IPS DF 4.7 (cell line): Measurements from ENCODE around the gene INTS7.
"Not testable (repeated sequence)": the region's sequence is repeated elsewhere in the genome, so short reads cannot be mapped to it uniquely, and the experiment has no call there.

Experiments
- DNase-seq: peaks from one replicate; pipeline ENCODE4 v3.0.0-alpha.2; 2013; ENCODE audit warnings: low spot score; ENCODE audit errors: extremely low read depth

The INTS7 gene

DNA sequence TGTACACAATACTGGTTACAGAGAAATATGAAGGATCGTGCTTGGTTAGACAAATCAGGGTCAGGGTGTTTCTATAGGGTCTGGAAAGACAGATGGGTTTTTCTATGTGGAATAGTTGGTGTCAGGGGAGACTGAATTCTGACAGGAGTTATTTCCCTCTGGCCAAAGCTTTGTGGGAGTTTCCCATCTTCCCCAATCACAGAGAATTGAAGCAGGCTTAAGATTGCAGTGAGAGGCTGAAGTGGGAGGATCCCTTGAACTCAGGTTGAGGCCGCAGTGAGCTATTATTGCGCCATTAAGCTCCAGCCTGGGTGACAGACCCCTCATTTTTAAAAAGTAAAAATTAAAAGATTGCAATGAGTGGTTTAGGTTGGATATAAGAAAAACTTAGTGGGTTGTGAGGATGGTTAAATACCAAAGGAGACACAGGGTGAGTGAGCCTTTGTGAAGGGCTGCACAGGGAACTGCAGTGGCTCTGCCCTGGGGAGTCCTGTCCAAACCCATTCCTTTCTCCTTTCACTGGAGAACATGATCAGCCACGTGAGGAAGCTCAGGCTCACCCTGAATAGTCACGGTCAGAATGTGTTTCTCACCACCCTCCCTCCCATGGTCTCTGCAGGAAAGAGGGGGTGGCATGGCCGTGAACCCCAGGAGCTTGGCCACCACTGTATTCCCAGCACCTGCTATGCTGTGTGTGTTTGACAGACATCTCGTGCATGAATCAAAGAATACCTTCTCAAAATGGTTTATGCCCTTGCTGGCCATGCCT is 101.2 kb downstream of the INTS7 start:
- no peak for DNase-seq

- DNase-seq, result no peak
Measured at GRCh38 chr1:211932933-211933254, 102.5 kb downstream of the INTS7 start.

DNA sequence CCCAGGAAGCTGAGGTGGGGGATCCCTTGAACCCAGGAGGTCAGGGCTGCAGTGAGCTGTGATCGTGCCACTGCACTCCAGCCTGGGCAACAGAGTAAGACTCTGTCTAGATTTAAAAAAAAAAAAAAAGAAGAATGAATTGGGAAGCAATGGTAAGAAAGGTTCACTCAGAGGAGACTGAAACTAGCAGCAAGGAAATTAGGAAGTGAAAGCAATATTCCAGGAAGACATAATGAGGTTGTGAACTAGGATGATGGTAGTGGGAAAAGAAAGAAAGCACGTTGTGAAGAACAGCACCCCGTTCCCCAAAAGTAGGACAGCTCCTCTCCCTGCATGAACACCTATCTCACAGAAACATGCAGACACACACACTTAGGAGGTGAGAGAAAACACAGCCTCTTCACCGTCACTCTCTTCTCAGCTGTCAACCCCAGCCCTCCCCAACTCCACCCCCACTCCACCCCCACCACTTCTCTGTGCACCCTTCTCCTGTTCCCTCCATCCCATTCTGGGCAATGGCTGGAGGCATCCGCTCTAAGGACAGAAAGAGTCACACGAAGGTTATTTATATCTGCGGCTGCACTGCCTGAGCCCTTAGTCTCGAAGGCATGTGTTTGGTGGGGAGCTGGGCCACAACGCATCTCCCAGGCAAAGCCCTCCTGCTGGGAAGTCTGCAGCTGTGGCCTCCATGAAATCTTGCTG is 103.0 kb downstream of the INTS7 start:
- no peak for DNase-seq

GRCh38 chr1:211929683-211930082 is 105.7 kb downstream of the INTS7 start:
- DNase-seq, result no peak

- no peak for DNase-seq
Measured at GRCh38 chr1:211928993-211929637, 106.2 kb downstream of the INTS7 start.

DNA sequence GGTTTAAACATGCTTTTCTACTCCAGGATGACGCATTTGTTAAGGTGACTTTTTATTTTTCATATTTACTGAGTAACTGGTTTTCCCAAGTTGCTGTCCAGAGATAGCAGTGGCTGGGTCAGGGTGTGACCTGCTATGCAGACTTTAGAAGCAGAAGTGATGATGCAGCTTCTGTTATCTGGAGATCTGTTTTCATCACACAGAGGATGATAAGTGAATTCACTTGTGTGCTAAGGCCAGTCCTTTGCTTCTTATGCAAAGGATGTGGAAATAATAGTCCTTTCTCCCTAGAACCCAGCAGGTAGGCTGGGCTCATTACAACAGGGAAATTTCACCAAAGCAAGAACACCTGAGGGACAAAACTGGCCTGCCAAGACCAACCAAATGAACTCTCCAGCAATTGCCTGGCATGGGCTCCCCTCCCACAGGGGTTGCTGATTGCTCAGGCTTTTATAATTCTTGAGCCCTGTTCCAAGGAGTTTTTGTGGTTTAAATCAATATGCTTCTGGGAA is 107.0 kb downstream of the INTS7 start:
- DNase-seq, result no peak

DNA sequence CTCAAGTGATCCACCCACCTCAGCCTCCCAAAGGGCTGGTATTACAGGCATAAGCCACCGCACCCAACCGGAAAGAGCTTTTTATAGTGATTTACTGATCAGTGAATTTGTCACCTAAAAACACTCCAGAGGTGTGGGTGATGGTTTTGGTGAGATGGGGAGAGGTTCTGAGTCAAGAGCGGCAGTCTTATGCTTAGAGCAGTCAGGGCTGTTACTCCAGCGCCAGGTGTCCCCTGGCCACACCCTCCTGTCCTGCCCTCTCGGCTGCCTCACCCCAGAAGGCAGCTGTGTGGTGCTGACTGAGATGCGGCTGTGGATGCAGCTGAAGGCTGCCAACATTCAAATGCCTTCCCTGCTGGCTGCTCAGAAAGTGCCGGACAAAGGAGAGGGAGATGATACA is 110.3 kb downstream of the INTS7 start:
- DNase-seq, result no peak

GRCh38 chr1:211924256-211924655 is 111.1 kb downstream of the INTS7 start:
- DNase-seq, result no peak

DNA sequence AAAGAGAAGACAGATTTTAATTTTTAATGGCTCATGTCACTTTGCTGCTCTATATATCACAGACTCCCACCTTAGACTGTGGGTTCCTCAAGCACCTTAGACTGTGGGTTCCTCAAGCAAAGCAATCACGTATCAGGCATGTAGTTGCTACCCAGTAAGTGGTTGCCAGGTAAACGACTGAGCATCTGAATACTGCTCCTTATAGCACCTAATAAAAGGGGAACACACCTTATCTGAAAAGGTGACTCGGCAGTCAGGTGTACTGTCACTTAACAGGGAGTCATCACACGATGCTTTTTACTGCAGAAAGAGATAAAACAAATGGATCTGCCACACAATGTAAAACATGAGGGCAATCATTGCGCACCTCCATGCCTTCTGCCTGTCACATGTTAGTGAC is 112.3 kb downstream of the INTS7 start:
- no peak for DNase-seq

DNA sequence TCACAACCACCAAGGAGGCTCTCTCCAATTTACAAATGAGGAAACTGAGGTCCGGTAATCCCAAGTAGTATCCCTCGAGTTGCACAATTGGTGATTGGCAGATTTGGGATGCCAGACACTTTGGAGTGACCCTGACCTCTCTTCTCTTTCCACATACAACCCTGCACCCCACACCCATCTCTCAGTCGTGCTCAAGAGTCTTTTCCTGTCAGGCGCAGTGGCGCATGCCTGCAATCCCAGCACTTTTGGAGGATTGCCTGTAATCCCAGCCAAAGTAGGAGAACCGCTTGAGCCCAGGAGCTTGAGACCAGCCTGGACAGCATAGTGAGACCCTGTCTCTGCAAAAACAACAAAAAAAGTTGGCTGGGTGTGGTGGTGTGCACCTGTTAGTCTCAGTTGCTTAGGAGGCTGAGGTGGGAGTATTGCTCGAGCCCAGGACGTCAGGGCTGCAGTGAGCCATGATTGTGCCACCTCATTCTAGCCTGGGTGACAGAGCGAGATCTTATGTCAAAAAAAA is 113.7 kb downstream of the INTS7 start:
- no peak for DNase-seq

DNA sequence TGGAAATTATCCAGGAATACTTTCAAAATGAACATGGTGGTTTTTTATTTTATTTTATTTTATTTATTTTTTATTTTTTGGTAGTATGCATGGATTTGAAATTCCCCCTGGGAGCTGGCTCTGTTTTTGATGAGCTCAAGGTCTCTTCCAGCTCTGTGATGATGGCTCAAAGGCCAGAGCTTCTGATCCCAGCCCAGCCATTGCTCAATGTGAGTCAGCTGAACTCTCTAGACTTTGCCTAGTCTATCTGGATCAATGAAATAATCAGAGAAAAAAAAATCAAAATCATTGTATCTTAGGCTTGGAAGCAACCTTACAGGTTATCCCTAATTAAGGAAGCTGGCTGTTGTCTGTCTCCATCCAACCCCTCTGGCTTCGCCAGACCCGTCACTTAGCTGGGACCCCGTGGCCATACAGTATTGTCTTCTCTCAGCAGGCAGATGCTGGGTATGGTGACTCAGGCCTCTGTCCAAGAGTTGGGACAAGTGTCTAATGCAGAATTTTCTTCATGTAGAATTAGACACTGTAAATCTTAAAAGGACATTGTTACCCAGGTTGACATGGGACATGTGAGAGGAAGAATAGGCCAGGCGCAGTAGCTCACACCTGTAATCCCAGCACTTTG is 114.6 kb downstream of the INTS7 start:
- no peak for DNase-seq

DNA sequence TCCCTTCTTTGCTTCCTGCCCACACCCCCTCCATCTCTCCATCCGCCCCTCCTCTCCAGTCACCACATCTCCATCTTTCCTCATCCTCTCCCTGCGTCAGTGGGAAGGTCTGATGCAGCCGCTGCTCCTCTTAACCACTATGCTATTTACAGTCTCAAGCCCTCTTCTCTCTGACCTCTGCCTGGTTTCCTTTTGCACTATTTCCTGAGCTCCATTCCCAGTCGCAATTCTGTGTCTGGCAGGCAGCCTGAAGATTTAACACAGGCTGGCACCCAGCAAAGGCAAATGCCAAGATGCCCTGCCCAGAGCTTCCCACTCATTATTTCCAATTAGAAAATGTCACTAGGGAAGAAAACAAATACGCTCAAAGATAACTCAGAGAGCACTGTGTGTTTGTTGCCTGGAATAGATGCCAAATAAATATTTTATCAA is 115.2 kb downstream of the INTS7 start:
- DNase-seq, result no peak

DNA sequence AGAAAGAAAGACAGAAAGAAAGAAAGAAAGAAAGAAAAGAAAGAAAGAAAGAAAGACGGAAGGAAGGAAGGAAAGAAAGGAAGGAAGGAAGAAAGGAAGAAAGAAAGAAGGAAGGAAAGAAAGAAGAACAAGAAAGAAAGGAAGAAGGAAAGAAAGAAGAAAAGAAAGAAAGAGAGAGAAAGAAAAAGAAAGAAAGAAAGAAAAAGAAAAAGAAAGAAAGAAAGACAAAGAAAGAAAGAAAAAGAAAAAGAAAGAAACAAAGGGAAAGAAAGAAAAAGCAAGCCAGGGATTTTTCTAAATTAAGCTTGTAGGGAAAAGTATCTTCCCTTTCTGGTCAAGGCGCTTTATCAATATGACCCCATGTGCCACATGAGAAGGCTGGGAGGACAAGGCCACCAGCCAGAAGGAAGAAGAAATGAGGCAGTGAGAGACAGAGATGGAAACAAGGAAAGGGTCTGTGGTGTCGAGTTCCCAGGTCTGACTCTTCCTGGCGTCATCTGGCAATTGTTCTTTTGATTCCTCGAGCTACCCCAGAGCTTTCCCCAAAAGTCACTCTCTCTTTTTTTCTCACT is 116.4 kb downstream of the INTS7 start:
- no peak for DNase-seq

DNA sequence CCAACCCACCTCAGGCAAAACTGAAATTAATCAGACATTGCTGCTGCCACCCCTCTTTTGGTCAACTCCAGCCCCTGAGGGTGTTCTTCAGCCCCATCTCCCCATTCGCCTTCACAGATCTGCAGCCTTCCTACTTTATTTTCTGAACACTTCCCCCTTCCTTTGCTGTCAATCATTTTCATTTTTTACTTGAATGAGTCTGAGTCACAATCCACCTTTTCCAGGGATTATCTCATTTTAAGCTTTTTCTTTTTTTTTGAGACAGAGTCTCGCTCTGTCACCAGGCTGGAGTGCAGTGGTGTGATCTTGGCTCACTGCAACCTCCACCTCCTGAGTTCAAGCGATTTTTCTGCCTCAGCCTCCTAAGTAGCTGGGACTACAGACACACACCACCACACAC is 118.9 kb downstream of the INTS7 start:
- DNase-seq, result not testable (repeated sequence)

DNA sequence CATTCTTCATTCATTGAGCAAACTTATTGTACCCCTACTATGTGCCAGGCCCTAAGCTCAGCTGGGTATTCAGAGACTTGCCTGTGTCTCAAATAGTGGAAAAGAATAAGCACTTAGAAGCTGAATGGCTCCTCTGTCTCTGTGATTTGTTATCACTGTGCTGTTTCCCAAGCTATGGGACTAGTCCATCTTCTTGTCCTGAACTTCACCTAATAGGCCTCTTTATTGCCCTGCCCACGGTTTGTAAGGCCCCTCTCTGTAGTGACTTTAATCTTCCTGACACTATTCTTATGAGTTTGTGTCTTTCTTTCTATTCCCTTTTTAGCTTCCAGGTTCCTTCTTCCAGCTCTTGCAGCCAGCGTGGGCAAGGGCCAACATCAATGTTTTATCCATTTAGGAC is 119.4 kb downstream of the INTS7 start:
- no peak for DNase-seq

DNA sequence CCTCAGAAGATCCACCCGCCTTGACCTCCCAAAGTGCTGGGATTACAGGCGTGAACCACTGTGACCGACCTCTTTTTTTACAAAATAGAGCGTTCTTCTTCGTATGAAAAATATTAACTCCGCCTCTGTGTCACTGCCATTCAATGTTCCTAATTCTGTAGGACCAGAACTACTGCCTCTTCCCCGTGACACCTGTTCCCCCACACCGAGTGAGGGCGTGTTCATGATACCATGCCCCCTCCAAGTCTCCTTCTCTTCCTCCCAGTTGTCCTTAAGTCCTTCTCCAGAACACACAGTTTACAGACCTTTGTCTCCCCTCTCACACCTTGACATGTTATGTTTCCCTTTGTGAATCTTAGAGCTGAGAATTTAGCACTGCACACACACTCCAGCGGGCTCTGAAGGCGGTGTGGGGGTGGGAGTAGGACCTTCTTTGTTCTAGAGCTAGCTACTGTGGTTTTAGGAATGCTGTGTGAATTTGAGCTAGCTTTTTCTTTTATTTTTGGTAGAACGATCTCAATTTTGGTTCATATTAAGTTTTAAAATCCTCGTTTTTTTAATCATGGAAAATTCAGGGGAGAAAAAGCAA is 122.4 kb downstream of the INTS7 start:
- DNase-seq, result no peak

GRCh38 chr1:211912038-211912437 is 123.3 kb downstream of the INTS7 start:
- no peak for DNase-seq

DNA sequence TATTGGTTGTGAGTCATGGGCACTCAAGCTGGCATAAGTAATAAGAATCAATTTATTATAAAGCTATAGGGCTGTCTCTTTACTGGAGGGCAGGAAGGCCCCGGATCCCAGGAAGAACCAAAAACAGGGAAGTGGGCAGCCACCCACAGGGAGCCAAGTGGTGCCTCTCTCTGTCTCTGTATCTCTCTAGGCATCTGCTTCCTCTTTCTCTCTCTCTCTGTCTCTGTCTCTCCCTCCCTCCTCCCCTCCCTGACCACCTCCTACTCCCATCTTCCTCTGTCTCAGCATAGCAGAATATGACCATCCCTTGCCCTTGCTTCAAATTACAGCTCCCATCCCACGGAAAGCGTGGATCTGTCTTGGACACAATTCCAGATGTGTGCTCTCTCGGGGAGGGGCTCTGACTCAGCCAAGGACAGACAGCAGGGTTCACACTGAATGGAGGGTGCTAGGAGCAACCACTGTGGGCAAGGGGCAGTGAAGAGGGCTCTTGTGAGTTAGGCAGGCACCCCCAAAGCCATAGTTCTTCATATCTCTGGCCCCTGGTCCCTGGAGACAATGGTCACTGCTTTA is 124.4 kb downstream of the INTS7 start:
- DNase-seq, result no peak

DNA sequence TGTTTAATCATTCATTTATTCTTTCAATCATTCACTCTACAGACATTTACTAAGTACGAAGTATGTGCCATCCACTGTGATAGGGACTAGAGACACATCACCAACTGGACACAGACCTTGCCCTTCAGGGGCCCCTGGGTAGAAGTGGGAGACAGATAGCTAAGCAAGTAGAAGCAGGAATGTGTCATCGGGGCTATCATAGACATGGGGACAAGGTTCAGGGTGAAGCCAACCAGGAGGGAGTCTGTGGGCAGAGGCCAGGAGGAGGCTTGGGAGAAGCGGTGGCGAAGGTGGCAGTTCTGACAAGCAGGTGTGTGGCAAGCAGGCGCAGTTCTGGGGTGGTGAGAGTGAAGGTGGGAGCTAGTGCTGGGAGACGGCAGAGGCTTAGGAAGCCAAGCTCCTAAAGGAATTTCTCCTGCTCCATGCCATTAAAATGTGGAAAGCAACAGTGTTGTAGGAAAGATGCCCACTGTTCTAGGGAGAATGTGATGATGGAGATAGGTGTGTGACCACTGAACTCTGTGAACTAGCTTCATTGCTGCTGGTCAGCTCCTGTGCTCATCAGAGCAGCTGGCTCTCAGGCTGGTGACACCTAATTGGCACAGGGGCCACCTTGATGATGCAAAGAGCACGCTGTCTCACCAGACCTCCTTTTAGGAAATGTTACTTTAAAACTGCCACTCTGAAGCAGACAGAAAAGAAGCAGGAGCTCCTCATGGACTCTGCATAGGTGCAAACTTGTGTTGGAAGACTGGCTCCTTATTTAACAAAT is 125.1 kb downstream of the INTS7 start:
- no peak for DNase-seq

DNA sequence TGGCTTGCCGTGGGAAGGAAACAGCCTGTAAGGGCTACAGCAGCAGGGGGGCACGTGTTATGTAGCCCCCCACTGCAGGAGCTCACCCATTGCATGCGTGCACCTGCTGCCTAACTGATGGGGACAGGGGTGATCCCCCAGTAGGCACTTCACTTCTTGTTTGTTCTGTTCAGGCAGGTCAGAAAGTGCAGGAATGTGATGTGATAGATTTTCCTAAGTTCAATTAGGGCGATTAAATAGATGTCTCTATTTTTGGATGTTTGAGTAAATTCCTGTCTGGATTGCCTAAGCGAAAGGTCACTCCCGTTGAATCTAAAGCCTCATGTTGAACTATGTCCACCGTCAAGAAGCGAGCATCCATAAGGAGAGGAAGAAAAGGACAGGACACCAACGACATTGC is 126.0 kb downstream of the INTS7 start:
- no peak for DNase-seq
